Immature natural killer cell (primary cell): ENCODE results near the gene ALDOA. TPM values are rescaled to one million over a fixed set of nuclear protein-coding genes. Genes with fewer than 3 reads are reported as not detected.
A peak's percentile ranks its signal among the peaks of the same experiment; 100 is the strongest.

Experiments used
- DNase-seq, 3 donors: peaks; one replicate each; pipeline ENCODE4 v3.0.0; 2022; ENCODE audit warnings: mixed read lengths in 1 of 3
- H3K27ac Mint-ChIP-seq, 6 donors: one replicate each; pipeline ENCODE4 v1.8.0; 2020; ENCODE audit warnings: mixed read lengths in 6 of 6, mild to moderate bottlenecking in 5 of 6, inconsistent platforms in 4 of 6, moderate library complexity in 3 of 6
- H3K27me3 Mint-ChIP-seq, 3 donors: one replicate each; pipeline ENCODE4 v1.8.0; 2020 to 2021; ENCODE audit warnings: low read depth in 3 of 3, mild to moderate bottlenecking in 3 of 3, mixed read lengths in 3 of 3, moderate library complexity in 3 of 3, inconsistent platforms in 1 of 3
- H3K36me3 Mint-ChIP-seq, 3 donors: one replicate each; pipeline ENCODE4 v1.8.0; 2020; ENCODE audit warnings: mixed read lengths in 3 of 3, inconsistent platforms in 2 of 3, mild to moderate bottlenecking in 2 of 3
- H3K4me1 Mint-ChIP-seq, 2 donors: one replicate each; pipeline ENCODE4 v1.8.0; 2020; ENCODE audit warnings: inconsistent platforms in 2 of 2, mild to moderate bottlenecking in 2 of 2, mixed read lengths in 2 of 2, moderate library complexity in 1 of 2
- H3K4me3 Mint-ChIP-seq, 5 donors: one replicate each; pipeline ENCODE4 v1.8.0; 2020; ENCODE audit warnings: mild to moderate bottlenecking in 5 of 5, mixed read lengths in 5 of 5, inconsistent platforms in 3 of 5, moderate library complexity in 3 of 5
- H3K9me3 Mint-ChIP-seq, 6 donors: one replicate each; pipeline ENCODE4 v1.8.0; 2020; ENCODE audit warnings: mild to moderate bottlenecking in 6 of 6, mixed read lengths in 6 of 6, inconsistent platforms in 4 of 6, moderate library complexity in 3 of 6
- polyA plus RNA-seq, 3 donors: library from polyadenylated mRNA; unstranded; fragments of 300-500 nt; fragmentation: Illumina TruSeq; gene quantifications; one replicate each; pipeline ENCODE4 v1.2.3, GENCODE V29; 2021

ALDOA gene
- polyA plus RNA-seq, 3 donors from 2014 or later: 741 to 1,156 (median 1,018) TPM

- no peaks in the 10 kb centered on the region for H3K9me3 Mint-ChIP-seq
- H3K27ac Mint-ChIP-seq: peak overlapping the region in 5 of 6 donors; percentile 17 to 75 (median 60)
- no peak for DNase-seq
Measured at GRCh38 chr16:30083216-30084055, 17.9 kb downstream of the ALDOA start.

GRCh38 chr16:30084096-30084815 lies 18.7 kb downstream of the ALDOA start:
- Mint-ChIP-seq H3K27me3 (peaks cover 0 to 4% (median 1%) of the 10 kb centered on the region in 3 donors), H3K9me3 (no peaks in the 10 kb centered on the region), H3K27ac (peak overlapping the region in 1 of 6 donors; percentile 64), H3K36me3 (peaks cover 4 to 28% (median 14%) of the 10 kb centered on the region in 3 donors), H3K4me3 (no peak overlapping the region), H3K4me1 (peaks cover 5 to 12% of the 10 kb centered on the region in 2 donors)
- DNase-seq: no peak

More at GRCh38 chr16:30083216-30084055, 17.9 kb downstream of the ALDOA start:
- Mint-ChIP-seq H3K4me1 (peaks cover 9 to 15% of the 10 kb centered on the region in 2 donors), H3K36me3 (peaks cover 4 to 28% (median 14%) of the 10 kb centered on the region in 3 donors), H3K27me3 (peaks cover 0 to 4% (median 1%) of the 10 kb centered on the region in 3 donors), H3K4me3 (no peak overlapping the region)

- DNase-seq: no peak
- no peak overlapping the region for H3K27ac Mint-ChIP-seq
- peaks cover 4 to 24% (median 14%) of the 10 kb centered on the region in 3 donors for H3K36me3 Mint-ChIP-seq
- H3K27me3 Mint-ChIP-seq: peaks cover 0 to 4% (median 1%) of the 10 kb centered on the region in 3 donors
- H3K4me3 Mint-ChIP-seq: no peak overlapping the region
- no peaks in the 10 kb centered on the region for H3K9me3 Mint-ChIP-seq
- peaks cover 5 to 7% of the 10 kb centered on the region in 2 donors for H3K4me1 Mint-ChIP-seq
Measured at GRCh38 chr16:30084816-30085159, 19.2 kb downstream of the ALDOA start.

GRCh38 chr16:30085247-30085646 lies 19.7 kb downstream of the ALDOA start:
- Mint-ChIP-seq H3K27me3 (peaks cover 0 to 4% (median 1%) of the 10 kb centered on the region in 3 donors), H3K27ac (no peak overlapping the region), H3K9me3 (no peaks in the 10 kb centered on the region), H3K4me1 (peaks cover 5% of the 10 kb centered on the region in 2 donors), H3K4me3 (no peak overlapping the region), H3K36me3 (peaks cover 4 to 24% (median 14%) of the 10 kb centered on the region in 3 donors)
- DNase-seq: no peak

GRCh38 chr16:30085820-30086219 lies 20.3 kb downstream of the ALDOA start:
- no peaks in the 10 kb centered on the region for H3K9me3 Mint-ChIP-seq
- H3K27me3 Mint-ChIP-seq: peaks cover 0 to 4% (median 1%) of the 10 kb centered on the region in 3 donors
- peaks cover 4 to 24% (median 14%) of the 10 kb centered on the region in 3 donors for H3K36me3 Mint-ChIP-seq
- no peak overlapping the region for H3K4me3 Mint-ChIP-seq
- peaks cover 5 to 7% of the 10 kb centered on the region in 2 donors for H3K4me1 Mint-ChIP-seq
- H3K27ac Mint-ChIP-seq: no peak overlapping the region
- DNase-seq: no peak

GRCh38 chr16:30086291-30087140 lies 21.0 kb downstream of the ALDOA start:
- no peaks in the 10 kb centered on the region for H3K9me3 Mint-ChIP-seq

GRCh38 chr16:30087181-30087898 lies 21.8 kb downstream of the ALDOA start:
- no peak for DNase-seq
- Mint-ChIP-seq H3K36me3 (peaks cover 0 to 22% (median 9%) of the 10 kb centered on the region in 3 donors), H3K9me3 (no peaks in the 10 kb centered on the region), H3K27me3 (peaks cover 0 to 8% (median 0%) of the 10 kb centered on the region in 3 donors), H3K27ac (peak overlapping the region in 5 of 6 donors; percentile 5 to 76 (median 22)), H3K4me1 (peaks cover 10 to 15% of the 10 kb centered on the region in 2 donors), H3K4me3 (no peak overlapping the region)

More at GRCh38 chr16:30086291-30087140, 21.0 kb downstream of the ALDOA start:
- Mint-ChIP-seq H3K27ac (peak overlapping the region in 3 of 6 donors; percentile 5 to 23 (median 22)), H3K4me3 (no peak overlapping the region), H3K27me3 (peaks cover 0 to 4% (median 1%) of the 10 kb centered on the region in 3 donors), H3K4me1 (peaks cover 7% of the 10 kb centered on the region in 2 donors), H3K36me3 (peaks cover 4 to 24% (median 14%) of the 10 kb centered on the region in 3 donors)
- DNase-seq: no peak

- peaks cover 4 to 18% (median 8%) of the 10 kb centered on the region in 3 donors for H3K36me3 Mint-ChIP-seq
- peaks cover 0 to 8% (median 0%) of the 10 kb centered on the region in 3 donors for H3K27me3 Mint-ChIP-seq
- peaks cover 19 to 20% of the 10 kb centered on the region in 2 donors for H3K4me1 Mint-ChIP-seq
- no peak for DNase-seq
- H3K4me3 Mint-ChIP-seq: no peak overlapping the region
- H3K27ac Mint-ChIP-seq: peak overlapping the region in 1 of 6 donors; percentile 49
- no peaks in the 10 kb centered on the region for H3K9me3 Mint-ChIP-seq
Measured at GRCh38 chr16:30088237-30088831, 22.8 kb downstream of the ALDOA start.

GRCh38 chr16:30088832-30089624 lies 23.5 kb downstream of the ALDOA start:
- H3K4me3 Mint-ChIP-seq: no peak overlapping the region
- peaks cover 21 to 22% of the 10 kb centered on the region in 2 donors for H3K4me1 Mint-ChIP-seq

GRCh38 chr16:30090610-30091331 lies 25.2 kb downstream of the ALDOA start:
- Mint-ChIP-seq H3K27me3 (peaks cover 0 to 8% (median 4%) of the 10 kb centered on the region in 3 donors), H3K9me3 (peaks cover 0 to 1% (median 0%) of the 10 kb centered on the region in 6 donors), H3K4me1 (peaks cover 32 to 33% of the 10 kb centered on the region in 2 donors), H3K36me3 (peaks cover 4 to 22% (median 12%) of the 10 kb centered on the region in 3 donors), H3K27ac (peak overlapping the region in 2 of 6 donors; percentile 53 to 66), H3K4me3 (peak overlapping the region in 4 of 5 donors; percentile 13 to 66 (median 36))
- no peak for DNase-seq

More at GRCh38 chr16:30088832-30089624, 23.5 kb downstream of the ALDOA start:
- Mint-ChIP-seq H3K27me3 (peaks cover 0 to 8% (median 0%) of the 10 kb centered on the region in 3 donors), H3K36me3 (peaks cover 4 to 18% (median 8%) of the 10 kb centered on the region in 3 donors), H3K27ac (no peak overlapping the region), H3K9me3 (no peaks in the 10 kb centered on the region)
- no peak for DNase-seq
